Subcutaneous adipose tissue (tissue), 4 donors: ENCODE results near the gene TCF7L2. TPM values are rescaled to one million over a fixed set of nuclear protein-coding genes. Genes with fewer than 3 reads are reported as not detected.

ENCODE experiments used
- total RNA-seq, 4 donors: library from RNA; depleted of rRNA; stranded (reverse); fragments of >200 nt; gene quantifications; one replicate each; pipeline ENCODE4 v1.1.0, GENCODE V29; 2016
- TF ChIP-seq, protein P1 (sequence below): fragments of 450-650 bp; IDR thresholded peaks from one replicate; pipeline ENCODE4 v1.5.1; 2016; ENCODE audit warnings: low read depth, mild to moderate bottlenecking, control low read depth, antibody characterized with exemption, moderate library complexity

The TCF7L2 gene
- total RNA-seq, 4 donors from 2014 or later, result 24.3 to 70.1 (median 43.5) TPM

DNA sequence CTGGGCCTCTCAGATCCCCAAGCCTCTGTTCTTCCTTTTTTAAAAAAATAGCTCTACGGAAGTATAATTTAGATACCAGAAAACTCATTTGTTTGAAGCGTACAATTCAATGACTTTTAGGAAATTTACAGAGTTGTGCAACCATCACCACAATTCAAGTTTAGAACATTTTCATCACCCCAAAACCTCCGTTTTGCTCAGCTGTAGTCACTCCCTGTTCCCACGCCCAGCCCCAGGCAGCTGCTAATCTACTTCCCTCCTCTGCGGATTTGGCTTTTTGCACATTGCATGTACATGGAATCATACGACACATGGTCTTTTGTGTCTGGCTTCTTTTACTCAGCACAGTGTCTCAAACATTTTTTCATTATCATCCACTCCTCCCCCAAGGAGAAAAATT is 229.2 kb downstream of the TCF7L2 start:
- TF ChIP-seq, protein P1, sequence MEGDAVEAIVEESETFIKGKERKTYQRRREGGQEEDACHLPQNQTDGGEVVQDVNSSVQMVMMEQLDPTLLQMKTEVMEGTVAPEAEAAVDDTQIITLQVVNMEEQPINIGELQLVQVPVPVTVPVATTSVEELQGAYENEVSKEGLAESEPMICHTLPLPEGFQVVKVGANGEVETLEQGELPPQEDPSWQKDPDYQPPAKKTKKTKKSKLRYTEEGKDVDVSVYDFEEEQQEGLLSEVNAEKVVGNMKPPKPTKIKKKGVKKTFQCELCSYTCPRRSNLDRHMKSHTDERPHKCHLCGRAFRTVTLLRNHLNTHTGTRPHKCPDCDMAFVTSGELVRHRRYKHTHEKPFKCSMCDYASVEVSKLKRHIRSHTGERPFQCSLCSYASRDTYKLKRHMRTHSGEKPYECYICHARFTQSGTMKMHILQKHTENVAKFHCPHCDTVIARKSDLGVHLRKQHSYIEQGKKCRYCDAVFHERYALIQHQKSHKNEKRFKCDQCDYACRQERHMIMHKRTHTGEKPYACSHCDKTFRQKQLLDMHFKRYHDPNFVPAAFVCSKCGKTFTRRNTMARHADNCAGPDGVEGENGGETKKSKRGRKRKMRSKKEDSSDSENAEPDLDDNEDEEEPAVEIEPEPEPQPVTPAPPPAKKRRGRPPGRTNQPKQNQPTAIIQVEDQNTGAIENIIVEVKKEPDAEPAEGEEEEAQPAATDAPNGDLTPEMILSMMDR, result no peak

DNA sequence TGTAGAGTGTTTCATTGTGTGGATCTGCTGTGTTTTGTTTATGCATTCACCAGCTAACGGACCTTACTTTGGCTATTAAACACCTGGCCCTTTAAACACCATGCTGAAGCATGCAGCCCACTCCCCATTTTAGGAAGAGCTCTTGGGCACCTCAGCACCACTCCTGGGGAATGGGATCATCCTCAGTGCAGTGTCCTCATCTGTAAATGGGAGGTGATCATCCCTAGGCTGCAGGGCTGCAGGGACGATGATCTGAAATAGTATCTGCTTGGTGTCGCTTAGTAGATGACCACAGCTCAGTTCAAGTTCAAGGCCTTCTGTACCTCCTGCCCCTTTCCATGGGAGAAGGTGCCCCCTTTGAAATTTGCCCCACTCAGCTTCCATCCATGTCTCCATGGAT is 229.9 kb downstream of the TCF7L2 start:
- TF ChIP-seq, protein P1, result no peak

DNA sequence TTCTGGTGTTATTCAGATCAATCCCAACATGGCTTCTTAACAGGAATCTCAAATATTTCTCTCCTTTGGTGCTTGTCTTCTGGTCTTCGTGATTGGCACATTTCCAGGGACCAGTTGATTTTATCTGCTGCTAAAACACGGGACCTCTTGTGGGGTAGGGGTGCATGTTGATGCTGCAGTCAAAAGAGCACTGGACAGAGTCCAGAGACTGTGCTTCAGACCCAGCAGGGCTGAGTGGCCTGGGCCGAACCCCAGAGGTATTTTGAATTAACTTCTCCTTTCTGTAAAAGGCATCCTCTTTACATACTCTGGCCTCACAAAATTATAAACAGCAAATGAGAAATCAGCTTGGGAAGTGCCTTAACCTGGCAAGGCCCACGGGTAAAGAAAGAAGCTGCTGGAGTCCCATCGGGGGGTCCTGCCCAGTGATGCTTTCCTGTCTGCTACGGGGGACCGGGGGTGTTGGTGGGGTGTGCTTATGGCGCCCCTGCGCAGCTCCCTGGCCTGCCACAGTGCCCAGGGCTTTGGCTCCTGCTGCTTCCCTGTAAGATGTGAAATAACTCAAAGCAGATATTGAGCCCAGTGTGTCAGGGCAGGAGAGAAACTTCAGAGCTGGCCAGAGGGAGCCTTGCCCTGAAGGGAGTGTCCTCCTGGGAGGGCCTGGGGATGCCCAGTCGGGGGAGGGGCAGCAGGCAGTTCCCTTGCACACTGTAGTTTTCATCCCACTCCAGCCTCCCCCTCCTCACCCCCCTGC is 230.5 kb downstream of the TCF7L2 start:
- TF ChIP-seq, protein P1, result no peak

DNA sequence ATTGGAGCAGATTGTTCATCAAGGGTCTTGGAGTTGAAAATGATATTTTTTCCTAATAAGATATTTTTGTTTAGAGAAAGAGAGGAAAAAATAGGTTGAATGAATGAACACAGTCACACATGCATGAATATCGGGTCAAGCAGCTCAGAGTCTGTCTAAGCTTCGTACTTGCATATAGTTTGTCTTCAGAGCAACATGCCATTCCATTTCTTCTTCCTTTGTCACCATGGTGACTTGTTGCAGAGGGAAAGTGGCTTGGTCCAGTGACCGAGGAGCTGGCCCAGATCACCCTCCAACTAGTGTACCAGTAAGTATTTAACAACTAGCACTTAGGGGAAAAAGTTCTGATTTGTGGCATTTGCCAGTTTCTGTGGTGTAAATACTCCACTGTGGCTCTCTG is 232.1 kb downstream of the TCF7L2 start:
- TF ChIP-seq, protein P1, result no peak

DNA sequence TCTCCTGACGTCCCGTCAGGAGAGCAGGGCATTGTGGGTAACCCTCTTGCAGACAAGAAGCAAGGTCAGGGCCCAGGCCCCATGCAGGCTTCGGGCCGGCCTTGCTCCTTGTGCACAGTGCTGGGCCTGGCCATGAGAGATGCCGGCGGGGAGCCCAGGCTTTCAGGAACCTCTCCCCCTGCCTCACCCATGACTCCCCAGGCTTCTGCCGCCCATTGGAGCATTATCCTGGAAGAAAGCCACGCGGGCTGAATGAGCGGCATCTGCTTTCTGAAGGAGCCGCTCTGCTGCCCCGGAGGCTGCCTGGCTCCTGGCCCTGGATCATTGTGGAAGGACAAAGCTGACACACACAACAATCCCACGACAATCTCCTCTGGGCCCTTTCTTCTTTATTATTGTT is 233.5 kb downstream of the TCF7L2 start:
- TF ChIP-seq, protein P1, result no peak

DNA sequence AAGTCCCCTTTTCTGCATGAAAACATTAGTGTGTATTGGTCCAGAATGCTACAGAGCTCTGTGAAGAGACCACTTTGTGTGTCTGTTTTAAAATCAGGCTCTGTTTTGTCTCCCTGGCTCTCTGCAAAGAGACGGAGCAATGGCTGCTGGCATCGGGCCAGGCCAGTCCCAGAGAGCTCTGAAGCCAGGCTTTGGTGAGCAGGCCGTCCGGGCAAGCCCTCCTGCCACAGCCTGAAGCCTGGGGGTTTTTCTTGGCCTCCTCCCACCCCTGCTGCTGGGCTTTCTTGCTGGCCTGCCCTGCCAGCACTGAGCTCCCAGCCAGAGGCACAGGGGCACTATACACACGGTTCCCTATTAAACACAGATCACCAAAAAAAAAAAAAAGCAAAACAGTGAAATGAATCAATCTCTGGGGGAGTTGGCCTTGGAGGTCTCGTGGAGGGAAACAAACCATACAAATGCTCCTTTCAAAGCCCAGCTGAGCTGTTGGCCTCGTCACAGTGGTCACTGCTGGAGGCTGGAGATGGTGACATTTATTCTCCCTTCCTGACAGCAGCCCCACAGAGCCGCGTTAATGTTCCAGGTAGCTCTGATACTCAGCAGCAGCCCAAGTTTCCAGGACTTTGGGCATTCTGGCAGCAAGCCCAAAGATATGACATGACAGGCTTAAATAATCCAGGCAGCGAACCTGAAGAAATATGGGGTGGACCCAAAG is 237.2 kb downstream of the TCF7L2 start:
- TF ChIP-seq, protein P1, result no peak

DNA sequence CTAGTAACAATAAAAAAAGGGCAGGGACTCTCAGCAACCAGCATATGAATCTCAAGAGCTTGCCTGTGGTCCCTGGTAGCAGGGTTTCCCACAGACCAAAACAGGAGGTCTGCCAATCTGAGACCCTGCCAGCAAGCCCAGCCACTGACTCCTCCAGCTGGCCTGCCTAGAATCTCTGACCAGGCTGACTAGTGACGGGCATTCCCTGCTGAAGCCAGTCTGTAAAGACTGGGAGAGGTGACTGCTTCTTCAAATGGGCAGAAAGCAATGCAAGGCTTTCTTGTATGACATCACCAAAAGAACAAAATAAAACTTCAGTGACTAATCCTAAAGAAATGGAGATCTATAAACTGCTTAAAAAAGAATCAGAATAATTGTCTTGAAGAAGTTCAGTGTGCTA is 249.4 kb downstream of the TCF7L2 start:
- TF ChIP-seq, protein P1, result no peak
